Panc1 (cell line): ENCODE measurements around the gene ARHGAP11B.
"Not testable (repeated sequence)": the region's sequence is repeated elsewhere in the genome, so short reads cannot be mapped to it uniquely, and the experiment has no call there.

Experiments used
- ATAC-seq: fragments of 200-7000 bp; cut with Tn5 transposase; 2 replicates; pipeline ENCODE4 v1.9.1; 2020; ENCODE audit warnings: mild to moderate bottlenecking, moderate library complexity
- BruUV-seq: library from RNA; stranded (reverse); fragments of 400-500 nt; replicated peaks from 2 replicates; lab custom pipeline; 2021; lab: Mats Ljungman, UMichigan
- CTCF ChIA-PET: fragments of 300-600 bp; sonication (Branson Sonifier 250); formaldehyde crosslinking; loops from one replicate; lab custom pipeline; 2022; ENCODE audit warnings: antibody characterized with exemption; lab: Charles Lee
- POLR2A ChIA-PET: fragments of 300-600 bp; sonication (Branson Sonifier 250); formaldehyde crosslinking; loops from one replicate; lab custom pipeline; 2022; ENCODE audit warnings: antibody characterized with exemption; lab: Charles Lee
- DNase-seq: peaks from one replicate; pipeline ENCODE4 v3.0.0-alpha.2; 2010; ENCODE audit warnings: low read depth, low spot score
- H3K27ac ChIP-seq: 2 replicates; pipeline ENCODE4 v1.5.1; 2011; ENCODE audit warnings: mild to moderate bottlenecking, low read length, inconsistent platforms
- H3K27me3 ChIP-seq: fragments of 200-500 bp; sonication (Bioruptor generic); 2 replicates; pipeline ENCODE4 v1.6.0; 2014; ENCODE audit warnings: low read length, inconsistent platforms; ENCODE audit not compliant: control insufficient read depth, insufficient read depth
- H3K36me3 ChIP-seq: fragments of 200-500 bp; sonication (Bioruptor generic); 2 replicates; pipeline ENCODE4 v1.5.1; 2014; ENCODE audit warnings: inconsistent platforms, mild to moderate bottlenecking, low read length, moderate library complexity; ENCODE audit not compliant: control insufficient read depth, insufficient read depth
- H3K4me1 ChIP-seq: 2 replicates; pipeline ENCODE4 v1.5.1; 2011; ENCODE audit warnings: inconsistent platforms, mild to moderate bottlenecking, low read length, moderate library complexity; ENCODE audit not compliant: control insufficient read depth, insufficient read depth
- H3K4me3 ChIP-seq, 2 experiments: 2 replicates each; pipeline ENCODE4 v1.5.1; 2011 to 2012; ENCODE audit warnings: low read depth in 2 of 2, low read length in 2 of 2, mild to moderate bottlenecking in 2 of 2, inconsistent platforms in 1 of 2, moderate library complexity in 1 of 2
- H3K9me3 ChIP-seq: fragments of 200-500 bp; sonication (Bioruptor generic); 2 replicates; pipeline ENCODE4 v1.5.1; 2014; ENCODE audit warnings: low read depth, mild to moderate bottlenecking, inconsistent platforms, low read length, moderate library complexity; ENCODE audit not compliant: control insufficient read depth, insufficient read depth
- CTCF ChIP-seq: fragments of 450-650 bp; IDR thresholded peaks from 2 replicates; pipeline ENCODE4 v1.5.1; 2017; ENCODE audit warnings: mild to moderate bottlenecking
- TCF7L2 ChIP-seq: IDR thresholded peaks from 2 replicates; pipeline ENCODE4 v1.6.1; 2011; ENCODE audit warnings: mild to moderate bottlenecking, low read depth, low read length, inconsistent platforms
- in situ Hi-C: cut with HindIII; loops from 2 replicates; pipeline ENCODE4 v1.10.0; 2016; ENCODE audit warnings: low sequenced_read_pairs, low pct_unique_long_range_greater_than_20kb
- intact Hi-C: fragments of 100-400 bp; cut with micrococcal nuclease; formaldehyde crosslinking; loops from one replicate; pipeline ENCODE4 v1.10.0; 2022; ENCODE audit not compliant: unreplicated experiment

The ARHGAP11B gene

GRCh38 chr15:30621342-30621741 is 4.6 kb upstream of the ARHGAP11B start:
- BruUV-seq, DNase-seq, H3K4me3 ChIP-seq, in situ Hi-C loops, H3K4me1 ChIP-seq, H3K9me3 ChIP-seq, H3K27ac ChIP-seq, H3K36me3 ChIP-seq, CTCF ChIA-PET, H3K27me3 ChIP-seq, intact Hi-C loops, POLR2A ChIA-PET: not testable (repeated sequence)
- peak; percentile 35; the same call in 1 of the 2 replicates for ATAC-seq
- peak; percentile 49 for TF ChIP-seq CTCF

GRCh38 chr15:30626194-30626565 is 252 bp downstream of the ARHGAP11B start:
- H3K9me3 ChIP-seq, H3K4me1 ChIP-seq, in situ Hi-C loops, CTCF ChIA-PET, BruUV-seq, DNase-seq, intact Hi-C loops, H3K36me3 ChIP-seq, H3K27me3 ChIP-seq, POLR2A ChIA-PET: not testable (repeated sequence)
- H3K27ac ChIP-seq = peak overlapping the region; percentile 96
- peak overlapping the region; percentile 61 to 77 for H3K4me3 ChIP-seq
- peak; percentile 61; the same call in 1 of the 2 replicates for ATAC-seq

GRCh38 chr15:30626632-30627031 is 704 bp downstream of the ARHGAP11B start:
- Histone ChIP-seq H3K4me3 (peak overlapping the region; percentile 61 to 77), H3K27ac (peak overlapping the region; percentile 96)
- ATAC-seq, DNase-seq, POLR2A ChIA-PET, H3K36me3 ChIP-seq, BruUV-seq, H3K27me3 ChIP-seq, intact Hi-C loops, H3K4me1 ChIP-seq, CTCF ChIA-PET, in situ Hi-C loops, H3K9me3 ChIP-seq: not testable (repeated sequence)

- POLR2A ChIA-PET = no interaction called here
- Histone ChIP-seq H3K27me3 (no peaks in the 10 kb centered on the region), H3K4me3 (no peak overlapping the region), H3K36me3 (peaks cover 28% of the 10 kb centered on the region), H3K4me1 (no peaks in the 10 kb centered on the region), H3K9me3 (no peaks in the 10 kb centered on the region), H3K27ac (no peak overlapping the region)
- CTCF ChIA-PET = no interaction called here
- BruUV-seq = no TSS peak
- in situ Hi-C loops (no loop called here), intact Hi-C loops (no loop called here)
- DNase-seq (no peak), ATAC-seq (no peak)
- TF ChIP-seq TCF7L2 = no peak
These were observed 24.3 kb downstream of the ARHGAP11B start for GRCh38 chr15:30650012-30650929.
